SK-N-SH treated with all-trans-retinoic acid at 6 μM for 48 hours (cell line): ENCODE measurements around the gene POU3F1.

Experiments used
- ATAC-seq: fragments of 200-7000 bp; cut with Tn5 transposase; 3 replicates; pipeline ENCODE4 v1.9.1; 2020; ENCODE audit warnings: mild to moderate bottlenecking, moderate library complexity
- ARNTL ChIP-seq: fragments of 450-650 bp; formaldehyde crosslinking; IDR thresholded peaks from 2 replicates; pipeline ENCODE4 v1.5.0; 2020; ENCODE audit warnings: low read depth, mild to moderate bottlenecking, moderate library complexity, borderline replicate concordance
- BACH2 ChIP-seq: fragments of 250-450 bp; sonication (Bioruptor Pico); IDR thresholded peaks from 2 replicates; pipeline ENCODE4 v1.9.0; 2021; ENCODE audit warnings: mild to moderate bottlenecking, borderline replicate concordance
- CSDC2 ChIP-seq: fragments of 250-450 bp; sonication (Bioruptor Pico); IDR thresholded peaks from 2 replicates; pipeline ENCODE4 v1.5.0; 2020; ENCODE audit warnings: mild to moderate bottlenecking, moderate library complexity
- ESRRG ChIP-seq: fragments of 250-450 bp; sonication (Bioruptor Pico); IDR thresholded peaks from 2 replicates; pipeline ENCODE4 v1.6.1; 2021; ENCODE audit warnings: mild to moderate bottlenecking
- GLIS3 ChIP-seq: fragments of 250-450 bp; sonication (Bioruptor Pico); IDR thresholded peaks from 2 replicates; pipeline ENCODE4 v1.5.0; 2020; ENCODE audit warnings: mild to moderate bottlenecking, moderate library complexity
- ISL1 ChIP-seq: fragments of 250-450 bp; sonication (Bioruptor Pico); IDR thresholded peaks from 2 replicates; pipeline ENCODE4 v2.1.2; 2022; ENCODE audit warnings: mild to moderate bottlenecking, moderate library complexity
- PATZ1 ChIP-seq: fragments of 250-450 bp; sonication (Bioruptor Pico); IDR thresholded peaks from 2 replicates; pipeline ENCODE4 v1.8.0; 2020; ENCODE audit warnings: mild to moderate bottlenecking, moderate library complexity, borderline replicate concordance
- PPARA ChIP-seq: fragments of 250-450 bp; sonication (Bioruptor Pico); IDR thresholded peaks from 2 replicates; pipeline ENCODE4 v1.5.0; 2020; ENCODE audit warnings: mild to moderate bottlenecking, borderline replicate concordance
- SNAI2 ChIP-seq: fragments of 250-450 bp; sonication (Bioruptor Pico); IDR thresholded peaks from 2 replicates; pipeline ENCODE4 v1.5.0; 2020; ENCODE audit warnings: mild to moderate bottlenecking, moderate library complexity
- TCF4 ChIP-seq: fragments of 250-450 bp; sonication (Bioruptor Pico); IDR thresholded peaks from 2 replicates; pipeline ENCODE4 v1.8.0; 2021; ENCODE audit warnings: mild to moderate bottlenecking, moderate library complexity, borderline replicate concordance
- TOX ChIP-seq: fragments of 250-450 bp; sonication (Bioruptor Pico); IDR thresholded peaks from 2 replicates; pipeline ENCODE4 v1.8.0; 2021; ENCODE audit warnings: mild to moderate bottlenecking, moderate library complexity, borderline replicate concordance
- TSHZ2 ChIP-seq: fragments of 250-450 bp; sonication (Bioruptor Pico); IDR thresholded peaks from 2 replicates; pipeline ENCODE4 v1.5.0; 2020; ENCODE audit warnings: mild to moderate bottlenecking, moderate library complexity
- ZC3H10 ChIP-seq: fragments of 250-450 bp; sonication (Bioruptor Pico); IDR thresholded peaks from 2 replicates; pipeline ENCODE4 v1.5.1; 2021; ENCODE audit warnings: mild to moderate bottlenecking, moderate library complexity
- ZFP3 ChIP-seq: fragments of 250-450 bp; sonication (Bioruptor Pico); IDR thresholded peaks from 2 replicates; pipeline ENCODE4 v1.5.0; 2020; ENCODE audit warnings: mild to moderate bottlenecking, moderate library complexity
- ZFP30 ChIP-seq: fragments of 450-650 bp; formaldehyde crosslinking; IDR thresholded peaks from 2 replicates; pipeline ENCODE4 v1.5.0; 2022; ENCODE audit warnings: mild to moderate bottlenecking, moderate library complexity
- ZNF565 ChIP-seq: fragments of 450-650 bp; formaldehyde crosslinking; conservative IDR thresholded peaks from 2 replicates; pipeline ENCODE4 v1.5.0; 2020; ENCODE audit warnings: low read depth, mild to moderate bottlenecking, moderate library complexity
- ZNF70 ChIP-seq: fragments of 450-650 bp; formaldehyde crosslinking; IDR thresholded peaks from 2 replicates; pipeline ENCODE4 v1.5.0; 2020; ENCODE audit warnings: mild to moderate bottlenecking, moderate library complexity
- ZNF8 ChIP-seq: fragments of 450-650 bp; formaldehyde crosslinking; IDR thresholded peaks from 2 replicates; pipeline ENCODE4 v1.5.0; 2020; ENCODE audit warnings: mild to moderate bottlenecking, moderate library complexity
- TF ChIP-seq, protein P1 (sequence below): fragments of 250-450 bp; sonication (Bioruptor Pico); IDR thresholded peaks from 2 replicates; pipeline ENCODE4 v1.5.1; 2021; ENCODE audit warnings: mild to moderate bottlenecking, moderate library complexity
- TF ChIP-seq, protein P2 (sequence below): fragments of 250-450 bp; sonication (Bioruptor Pico); IDR thresholded peaks from 2 replicates; pipeline ENCODE4 v1.8.0; 2021; ENCODE audit warnings: low read depth, mild to moderate bottlenecking, moderate library complexity, borderline replicate concordance

POU3F1 gene

DNA sequence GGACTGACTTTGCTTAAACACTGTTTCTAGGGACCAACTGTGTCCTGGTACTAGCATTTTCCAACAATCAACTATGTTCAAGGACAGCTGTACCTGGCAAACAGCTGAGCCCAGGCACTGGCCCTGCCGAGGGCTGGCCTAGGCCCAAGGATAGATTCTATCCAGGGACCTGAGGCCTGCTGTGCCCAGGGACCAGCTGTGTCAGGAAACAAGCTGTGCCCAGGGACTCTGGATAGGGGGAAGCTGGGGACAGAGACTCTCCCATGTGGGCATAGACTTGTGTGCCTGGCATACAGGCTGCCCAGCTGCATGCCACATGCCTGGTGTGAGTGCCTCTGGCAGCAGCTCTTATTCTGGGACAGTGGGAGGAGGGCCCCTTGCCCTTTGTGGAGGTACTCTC lies 38.1 kb upstream of the POU3F1 start:
- TF ChIP-seq ISL1 (CRISPR knock-in tag), result no peak
- no peak for ATAC-seq

DNA sequence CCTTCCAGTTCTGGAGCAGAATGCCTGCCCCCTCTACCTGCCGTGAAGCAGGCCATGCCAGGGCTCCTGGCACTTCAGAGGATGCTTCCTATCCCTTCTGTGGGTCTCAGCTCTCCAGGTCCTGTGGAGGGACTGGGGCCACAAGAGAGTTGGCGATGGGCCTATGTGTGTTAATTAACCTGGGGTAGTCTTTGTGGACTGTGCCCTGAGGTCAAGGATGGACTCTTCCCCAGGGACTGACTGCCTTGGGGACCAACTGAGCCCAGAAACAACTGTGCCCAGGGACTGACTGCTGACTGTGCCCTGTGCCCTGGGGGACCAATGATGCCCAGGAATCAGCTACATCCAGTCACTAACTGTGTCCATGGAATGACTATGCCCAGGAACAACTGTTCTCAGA lies 37.5 kb upstream of the POU3F1 start:
- TF ChIP-seq, protein P1, sequence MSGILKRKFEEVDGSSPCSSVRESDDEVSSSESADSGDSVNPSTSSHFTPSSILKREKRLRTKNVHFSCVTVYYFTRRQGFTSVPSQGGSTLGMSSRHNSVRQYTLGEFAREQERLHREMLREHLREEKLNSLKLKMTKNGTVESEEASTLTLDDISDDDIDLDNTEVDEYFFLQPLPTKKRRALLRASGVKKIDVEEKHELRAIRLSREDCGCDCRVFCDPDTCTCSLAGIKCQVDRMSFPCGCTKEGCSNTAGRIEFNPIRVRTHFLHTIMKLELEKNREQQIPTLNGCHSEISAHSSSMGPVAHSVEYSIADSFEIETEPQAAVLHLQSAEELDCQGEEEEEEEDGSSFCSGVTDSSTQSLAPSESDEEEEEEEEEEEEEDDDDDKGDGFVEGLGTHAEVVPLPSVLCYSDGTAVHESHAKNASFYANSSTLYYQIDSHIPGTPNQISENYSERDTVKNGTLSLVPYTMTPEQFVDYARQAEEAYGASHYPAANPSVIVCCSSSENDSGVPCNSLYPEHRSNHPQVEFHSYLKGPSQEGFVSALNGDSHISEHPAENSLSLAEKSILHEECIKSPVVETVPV (CRISPR knock-in tag), result no peak
- TF ChIP-seq TSHZ2 (CRISPR knock-in tag), result no peak
- no peak for TF ChIP-seq CSDC2
- no peak for TF ChIP-seq SNAI2 (CRISPR knock-in tag)
- no peak for TF ChIP-seq TOX
- TF ChIP-seq GLIS3 (CRISPR knock-in tag), result no peak
- TF ChIP-seq ZC3H10 (CRISPR knock-in tag), result no peak
- no peak for TF ChIP-seq ZNF565 (CRISPR knock-in tag)
- no peak for TF ChIP-seq ESRRG (CRISPR knock-in tag)
- TF ChIP-seq PATZ1 (CRISPR knock-in tag), result no peak
- no peak for TF ChIP-seq ZNF70
- TF ChIP-seq ZNF8 (CRISPR knock-in tag), result no peak
- no peak for ATAC-seq

GRCh38 chr1:38083541-38083940 lies 36.9 kb upstream of the POU3F1 start:
- ATAC-seq, result no peak
- TF ChIP-seq ZFP30 (no peak), GLIS3 (CRISPR knock-in tag) (no peak), ISL1 (CRISPR knock-in tag) (no peak), ZNF70 (no peak), ZNF8 (CRISPR knock-in tag) (no peak), CSDC2 (no peak), TCF4 (CRISPR knock-in tag) (no peak), PPARA (CRISPR knock-in tag) (no peak)
- TF ChIP-seq, protein P1 (CRISPR knock-in tag), result no peak
- TF ChIP-seq, protein P2, sequence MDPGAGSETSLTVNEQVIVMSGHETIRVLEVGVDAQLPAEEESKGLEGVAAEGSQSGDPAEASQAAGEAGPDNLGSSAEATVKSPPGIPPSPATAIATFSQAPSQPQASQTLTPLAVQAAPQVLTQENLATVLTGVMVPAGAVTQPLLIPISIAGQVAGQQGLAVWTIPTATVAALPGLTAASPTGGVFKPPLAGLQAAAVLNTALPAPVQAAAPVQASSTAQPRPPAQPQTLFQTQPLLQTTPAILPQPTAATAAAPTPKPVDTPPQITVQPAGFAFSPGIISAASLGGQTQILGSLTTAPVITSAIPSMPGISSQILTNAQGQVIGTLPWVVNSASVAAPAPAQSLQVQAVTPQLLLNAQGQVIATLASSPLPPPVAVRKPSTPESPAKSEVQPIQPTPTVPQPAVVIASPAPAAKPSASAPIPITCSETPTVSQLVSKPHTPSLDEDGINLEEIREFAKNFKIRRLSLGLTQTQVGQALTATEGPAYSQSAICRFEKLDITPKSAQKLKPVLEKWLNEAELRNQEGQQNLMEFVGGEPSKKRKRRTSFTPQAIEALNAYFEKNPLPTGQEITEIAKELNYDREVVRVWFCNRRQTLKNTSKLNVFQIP, result no peak

- no peak for ATAC-seq
- TF ChIP-seq ZNF8 (CRISPR knock-in tag), result no peak
- no peak for TF ChIP-seq ZC3H10 (CRISPR knock-in tag)
- no peak for TF ChIP-seq ZFP3 (CRISPR knock-in tag)
- TF ChIP-seq TSHZ2 (CRISPR knock-in tag), result no peak
- no peak for TF ChIP-seq BACH2 (CRISPR knock-in tag)
- TF ChIP-seq, protein P2, result no peak
- no peak for TF ChIP-seq ARNTL (CRISPR knock-in tag)
- no peak for TF ChIP-seq ISL1 (CRISPR knock-in tag)
- TF ChIP-seq ZNF565 (CRISPR knock-in tag), result no peak
- TF ChIP-seq GLIS3 (CRISPR knock-in tag), result no peak
- TF ChIP-seq ZNF70, result no peak
- no peak for TF ChIP-seq ZFP30
- no peak for TF ChIP-seq ESRRG (CRISPR knock-in tag)
- no peak for TF ChIP-seq PPARA (CRISPR knock-in tag)
Measured at GRCh38 chr1:38082769-38083263, 36.2 kb upstream of the POU3F1 start.
